Osteocyte (in vitro differentiated cells): ENCODE data around the gene S100A12. TPM values are rescaled to one million over a fixed set of nuclear protein-coding genes. Genes with fewer than 3 reads are reported as not detected.

Experiments used
- DNase-seq: peaks from one replicate; pipeline ENCODE4 v3.0.0; 2021; ENCODE audit warnings: mixed read lengths; ENCODE audit not compliant: unreplicated experiment; ENCODE audit errors: extremely low spot score
- H3K27ac Mint-ChIP-seq: one replicate; pipeline ENCODE4 v1.8.0; 2021; ENCODE audit warnings: mild to moderate bottlenecking, mixed read lengths; ENCODE audit not compliant: unreplicated experiment
- H3K27me3 Mint-ChIP-seq: one replicate; pipeline ENCODE4 v1.8.0; 2021; ENCODE audit warnings: mixed read lengths; ENCODE audit not compliant: unreplicated experiment
- H3K36me3 Mint-ChIP-seq: one replicate; pipeline ENCODE4 v1.8.0; 2021; ENCODE audit warnings: mixed read lengths; ENCODE audit not compliant: unreplicated experiment
- H3K4me1 Mint-ChIP-seq: one replicate; pipeline ENCODE4 v1.8.0; 2021; ENCODE audit warnings: mixed read lengths; ENCODE audit not compliant: unreplicated experiment
- H3K4me3 Mint-ChIP-seq: one replicate; pipeline ENCODE4 v1.8.0; 2021; ENCODE audit warnings: mild to moderate bottlenecking, moderate library complexity, mixed read lengths; ENCODE audit not compliant: unreplicated experiment
- H3K9me3 Mint-ChIP-seq: one replicate; pipeline ENCODE4 v1.8.0; 2021; ENCODE audit warnings: mixed read lengths; ENCODE audit not compliant: unreplicated experiment
- total RNA-seq: library from RNA; stranded (reverse); gene quantifications from 2 replicates; pipeline ENCODE4 v1.2.1, GENCODE V29; 2021
- TF ChIP-seq, protein P1 (sequence below): fragments of 200-600 bp; sonication (generic); IDR thresholded peaks from 2 replicates; pipeline ENCODE4 v1.5.0; 2021; ENCODE audit warnings: antibody characterized with exemption, mild to moderate bottlenecking, moderate library complexity

The S100A12 gene
- total RNA-seq, 1 donor from 2014 or later, result not detected

DNA sequence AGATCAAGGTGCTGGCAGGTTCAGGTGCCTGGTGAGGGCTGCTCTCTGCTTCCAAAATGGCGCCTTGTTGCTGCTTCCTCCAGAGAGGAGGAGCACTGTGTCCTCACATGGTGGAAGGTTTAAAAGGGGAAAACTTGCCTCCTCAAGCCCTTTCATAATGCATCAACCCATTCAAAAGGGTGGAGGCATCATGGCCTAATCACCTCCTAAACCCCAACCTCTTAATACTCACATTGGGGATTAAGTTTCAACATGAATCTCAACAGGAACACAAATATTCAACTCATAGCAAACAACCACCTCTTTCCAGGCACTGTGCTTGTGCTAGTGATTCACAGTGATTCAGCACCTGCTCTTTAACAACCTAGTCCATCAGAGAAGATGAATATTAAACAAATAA is 4.2 kb downstream of the S100A12 start:
- no peaks in the 10 kb centered on the region for H3K9me3 Mint-ChIP-seq
- TF ChIP-seq, protein P1, sequence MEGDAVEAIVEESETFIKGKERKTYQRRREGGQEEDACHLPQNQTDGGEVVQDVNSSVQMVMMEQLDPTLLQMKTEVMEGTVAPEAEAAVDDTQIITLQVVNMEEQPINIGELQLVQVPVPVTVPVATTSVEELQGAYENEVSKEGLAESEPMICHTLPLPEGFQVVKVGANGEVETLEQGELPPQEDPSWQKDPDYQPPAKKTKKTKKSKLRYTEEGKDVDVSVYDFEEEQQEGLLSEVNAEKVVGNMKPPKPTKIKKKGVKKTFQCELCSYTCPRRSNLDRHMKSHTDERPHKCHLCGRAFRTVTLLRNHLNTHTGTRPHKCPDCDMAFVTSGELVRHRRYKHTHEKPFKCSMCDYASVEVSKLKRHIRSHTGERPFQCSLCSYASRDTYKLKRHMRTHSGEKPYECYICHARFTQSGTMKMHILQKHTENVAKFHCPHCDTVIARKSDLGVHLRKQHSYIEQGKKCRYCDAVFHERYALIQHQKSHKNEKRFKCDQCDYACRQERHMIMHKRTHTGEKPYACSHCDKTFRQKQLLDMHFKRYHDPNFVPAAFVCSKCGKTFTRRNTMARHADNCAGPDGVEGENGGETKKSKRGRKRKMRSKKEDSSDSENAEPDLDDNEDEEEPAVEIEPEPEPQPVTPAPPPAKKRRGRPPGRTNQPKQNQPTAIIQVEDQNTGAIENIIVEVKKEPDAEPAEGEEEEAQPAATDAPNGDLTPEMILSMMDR, result no peak
- H3K4me1 Mint-ChIP-seq, result no peaks in the 10 kb centered on the region
- peaks cover 4% of the 10 kb centered on the region for H3K27me3 Mint-ChIP-seq
- H3K36me3 Mint-ChIP-seq, result no peaks in the 10 kb centered on the region
- no peak for DNase-seq
- no peak overlapping the region for H3K4me3 Mint-ChIP-seq
- H3K27ac Mint-ChIP-seq, result no peak overlapping the region

DNA sequence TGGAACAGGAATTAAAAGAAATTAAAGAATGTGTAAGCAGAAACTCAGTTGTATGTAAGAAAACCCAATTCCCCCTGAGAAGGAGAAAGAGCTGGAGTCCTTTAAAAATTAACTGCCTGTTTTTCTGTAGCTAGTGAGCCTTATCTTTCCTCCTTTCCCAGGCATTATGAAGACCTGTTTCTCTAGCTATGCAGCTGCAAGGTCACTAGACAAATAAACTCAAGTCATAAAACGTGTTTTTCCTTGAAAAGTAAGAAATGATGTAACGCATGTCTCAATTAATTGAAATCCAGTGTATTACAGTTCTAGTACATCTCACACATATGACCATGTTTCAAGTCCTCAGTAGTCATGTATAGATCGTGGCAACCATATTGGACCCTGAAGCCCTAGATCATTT is 5.3 kb downstream of the S100A12 start:
- H3K9me3 Mint-ChIP-seq, result no peaks in the 10 kb centered on the region
- peaks cover 4% of the 10 kb centered on the region for H3K27me3 Mint-ChIP-seq
- no peak overlapping the region for H3K4me3 Mint-ChIP-seq
- H3K27ac Mint-ChIP-seq, result no peak overlapping the region
- TF ChIP-seq, protein P1, result no peak
- H3K36me3 Mint-ChIP-seq, result no peaks in the 10 kb centered on the region
- no peaks in the 10 kb centered on the region for H3K4me1 Mint-ChIP-seq
- no peak for DNase-seq

DNA sequence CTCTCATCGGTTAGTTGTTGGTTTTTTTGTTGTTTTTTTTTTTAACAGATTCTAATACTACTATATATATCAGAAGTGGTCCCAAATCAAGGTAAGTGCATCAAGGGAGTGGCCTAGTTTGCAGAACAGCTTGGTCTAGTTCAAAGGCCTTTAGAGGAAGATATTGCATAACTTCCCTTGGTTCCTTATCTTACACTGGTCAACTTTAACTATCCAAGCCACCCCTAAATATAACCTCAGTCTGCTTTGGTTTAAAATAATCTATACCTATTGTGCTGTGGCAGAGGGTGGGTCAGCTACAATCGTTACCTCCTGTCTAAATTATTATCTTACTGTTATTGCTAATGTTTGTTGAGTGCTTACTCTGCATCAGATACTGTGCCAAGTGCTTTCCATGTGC is 6.9 kb downstream of the S100A12 start:
- H3K4me3 Mint-ChIP-seq, result no peak overlapping the region
- H3K4me1 Mint-ChIP-seq, result no peaks in the 10 kb centered on the region
- H3K36me3 Mint-ChIP-seq, result no peaks in the 10 kb centered on the region
- peaks cover 7% of the 10 kb centered on the region for H3K27me3 Mint-ChIP-seq
- no peak for DNase-seq
- H3K27ac Mint-ChIP-seq, result no peak overlapping the region
- no peaks in the 10 kb centered on the region for H3K9me3 Mint-ChIP-seq
- TF ChIP-seq, protein P1, result no peak

DNA sequence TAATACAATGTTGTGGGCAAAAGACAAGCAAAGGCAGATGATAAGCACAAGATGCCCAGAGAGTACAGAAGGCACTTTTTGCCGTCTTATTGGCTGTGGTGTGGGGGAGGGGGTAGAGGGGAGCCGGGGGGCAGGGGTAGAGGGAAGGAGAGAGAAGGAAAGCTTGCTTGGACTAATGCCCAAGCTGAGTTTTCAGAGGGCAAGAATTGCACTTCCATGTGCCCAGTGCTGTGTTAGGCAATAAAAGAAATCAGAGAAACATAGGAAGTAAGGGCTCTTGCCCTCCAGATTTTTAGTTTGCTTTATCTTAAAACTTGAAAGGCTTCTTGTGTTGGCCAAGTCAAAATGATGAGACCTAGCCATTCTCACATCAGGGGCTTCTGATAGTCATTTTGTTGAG is 8.3 kb downstream of the S100A12 start:
- H3K27ac Mint-ChIP-seq, result no peak overlapping the region
- no peaks in the 10 kb centered on the region for H3K4me1 Mint-ChIP-seq
- TF ChIP-seq, protein P1, result no peak
- H3K9me3 Mint-ChIP-seq, result no peaks in the 10 kb centered on the region
- no peaks in the 10 kb centered on the region for H3K36me3 Mint-ChIP-seq
- no peak for DNase-seq
- peaks cover 7% of the 10 kb centered on the region for H3K27me3 Mint-ChIP-seq
- H3K4me3 Mint-ChIP-seq, result no peak overlapping the region

DNA sequence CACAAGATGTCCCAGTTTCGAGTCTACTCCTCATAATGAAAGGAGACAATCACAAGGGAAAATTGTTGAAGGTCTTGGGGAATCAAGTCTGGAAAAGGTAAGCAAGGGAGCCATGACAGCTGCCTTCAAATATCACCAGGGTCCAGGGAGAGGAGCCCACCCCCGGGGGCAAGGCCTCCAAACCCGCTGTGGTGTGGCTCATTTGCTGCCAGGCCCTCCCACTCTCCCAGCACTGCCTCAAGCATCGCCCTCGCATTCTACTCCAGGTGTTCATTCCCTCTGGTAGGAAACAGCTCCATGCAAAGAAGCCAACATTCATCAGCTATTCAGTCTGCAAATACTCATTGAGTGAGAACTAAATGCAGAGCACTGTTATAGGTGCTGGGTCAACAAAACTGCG is 9.2 kb downstream of the S100A12 start:
- no peak overlapping the region for H3K27ac Mint-ChIP-seq
- H3K9me3 Mint-ChIP-seq, result no peaks in the 10 kb centered on the region
- TF ChIP-seq, protein P1, result no peak
- no peaks in the 10 kb centered on the region for H3K4me1 Mint-ChIP-seq
- no peaks in the 10 kb centered on the region for H3K36me3 Mint-ChIP-seq
- H3K4me3 Mint-ChIP-seq, result no peak overlapping the region
- peaks cover 7% of the 10 kb centered on the region for H3K27me3 Mint-ChIP-seq
- DNase-seq, result no peak
